Stimulated activated CD4-positive, alpha-beta T cell treated with anti-CD3 and anti-CD28 coated beads, Interleukin-12 subunit alpha, Interleukin-12 subunit beta, amount 100 ng/mL, for 24 hours (primary cell): ENCODE results near the gene MBNL1.

Experiments used
- DNase-seq, 2 experiments: peaks; one replicate each; pipeline ENCODE4 v3.0.0-alpha.2; 2020; ENCODE audit warnings: low read depth in 2 of 2

The MBNL1 gene

DNA sequence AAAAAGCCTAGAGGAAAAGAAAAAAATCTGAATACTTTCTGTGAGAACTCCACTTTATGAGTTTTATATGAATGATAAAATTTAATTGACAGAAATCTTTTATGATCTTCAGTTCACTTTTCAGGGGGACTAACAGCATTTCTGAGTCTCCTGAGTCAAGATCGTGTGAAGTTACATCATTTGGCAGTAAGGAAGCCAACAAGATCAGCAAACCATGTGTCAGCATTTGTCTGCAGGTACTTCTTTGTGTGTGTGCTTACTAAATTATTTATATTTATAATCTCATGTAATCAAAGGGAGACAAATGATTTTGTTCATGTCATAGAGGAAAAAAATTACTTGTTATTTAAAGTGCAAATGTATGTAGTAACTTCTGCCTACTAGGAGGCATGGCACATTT lies 217.6 kb downstream of the MBNL1 start:
- DNase-seq, result no peak

GRCh38 chr3:152488449-152488848 lies 219.7 kb downstream of the MBNL1 start:
- no peak for DNase-seq

DNA sequence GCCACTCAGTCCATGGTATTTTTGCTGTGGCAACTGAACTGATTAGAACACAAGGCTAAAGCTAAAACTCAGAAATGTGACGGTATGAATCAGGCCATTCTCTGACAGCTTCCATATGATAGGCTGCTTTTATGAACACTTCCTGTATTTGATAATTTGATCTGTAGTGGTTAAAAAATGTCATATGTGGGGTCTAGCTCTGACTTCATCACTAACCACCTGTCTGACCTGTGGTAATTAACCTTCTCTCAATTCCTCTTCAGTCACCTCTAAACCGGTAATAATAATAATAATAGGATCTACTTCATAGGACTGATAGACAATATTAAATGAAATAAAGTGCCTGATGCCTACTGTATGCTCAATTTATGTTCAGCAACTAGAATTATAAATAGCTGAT lies 223.2 kb downstream of the MBNL1 start:
- no peak for DNase-seq

DNA sequence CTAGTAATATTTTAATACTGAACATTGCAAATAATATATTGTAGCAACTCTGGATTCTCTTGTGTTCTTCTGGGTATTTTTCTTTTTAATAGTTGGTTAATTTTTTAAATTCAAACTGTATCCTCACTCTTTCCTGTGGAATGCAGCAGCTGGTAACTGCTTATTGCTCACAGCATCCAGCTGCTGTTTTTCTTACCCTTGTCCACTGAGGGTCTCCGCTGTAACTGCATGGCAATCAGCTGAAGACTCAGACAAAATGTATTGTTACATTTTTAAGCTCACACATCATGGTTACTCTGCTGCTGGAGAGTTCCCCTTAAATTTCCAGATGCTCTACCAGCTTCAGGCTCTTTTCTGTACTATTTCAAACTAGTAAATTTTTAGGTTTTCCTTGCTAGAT lies 227.6 kb downstream of the MBNL1 start:
- DNase-seq, result no peak

GRCh38 chr3:152496716-152497115 lies 228.0 kb downstream of the MBNL1 start:
- DNase-seq, result no peak

DNA sequence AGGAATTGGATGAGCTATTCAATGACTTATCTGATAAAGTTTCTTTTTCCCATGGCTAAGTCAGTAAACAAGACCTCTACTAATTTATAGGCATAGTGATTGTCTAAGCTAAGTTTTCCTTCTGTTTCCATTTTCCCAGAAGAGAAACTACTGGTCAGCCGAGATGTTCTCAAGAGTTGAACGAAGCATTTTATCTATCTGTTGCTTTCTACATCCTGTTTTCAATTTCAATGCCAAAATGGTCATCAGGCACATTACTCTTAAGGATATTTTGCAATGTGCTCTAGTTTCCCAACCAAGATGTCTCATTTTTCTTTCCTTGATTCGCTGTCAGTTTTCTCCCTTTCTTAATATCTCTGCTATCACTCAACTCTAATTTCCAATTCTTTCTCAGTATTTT lies 228.7 kb downstream of the MBNL1 start:
- DNase-seq, result no peak

- DNase-seq, result no peak
These were observed 229.2 kb downstream of the MBNL1 start for GRCh38 chr3:152497890-152498289.

- no peak for DNase-seq
These were observed 231.2 kb downstream of the MBNL1 start for GRCh38 chr3:152499791-152500385.

DNA sequence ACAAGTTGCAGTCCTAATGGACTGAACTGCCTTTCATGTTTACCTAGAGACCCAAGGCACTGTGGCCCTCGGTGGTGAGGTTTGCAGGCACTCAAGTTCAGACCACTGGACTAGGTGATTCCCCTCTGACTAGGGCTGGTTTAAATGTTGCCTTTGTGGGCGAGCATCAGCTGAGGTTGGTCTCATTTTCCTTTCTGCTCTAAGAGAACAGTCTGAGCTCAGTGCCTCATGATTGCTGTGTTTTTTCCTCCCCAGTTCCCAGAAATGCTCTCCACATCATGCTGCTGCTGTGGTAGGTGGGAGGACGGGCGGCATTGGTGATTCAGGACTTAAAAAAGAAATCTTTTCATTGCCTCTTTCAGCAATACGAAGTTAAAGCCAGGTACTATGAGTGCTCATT lies 237.2 kb downstream of the MBNL1 start:
- DNase-seq, result peak in 1 of 2 experiments; percentile 12

- DNase-seq, result no peak
These were observed 240.0 kb downstream of the MBNL1 start for GRCh38 chr3:152508705-152509104.

GRCh38 chr3:152511904-152512303 lies 243.2 kb downstream of the MBNL1 start:
- DNase-seq, result no peak

DNA sequence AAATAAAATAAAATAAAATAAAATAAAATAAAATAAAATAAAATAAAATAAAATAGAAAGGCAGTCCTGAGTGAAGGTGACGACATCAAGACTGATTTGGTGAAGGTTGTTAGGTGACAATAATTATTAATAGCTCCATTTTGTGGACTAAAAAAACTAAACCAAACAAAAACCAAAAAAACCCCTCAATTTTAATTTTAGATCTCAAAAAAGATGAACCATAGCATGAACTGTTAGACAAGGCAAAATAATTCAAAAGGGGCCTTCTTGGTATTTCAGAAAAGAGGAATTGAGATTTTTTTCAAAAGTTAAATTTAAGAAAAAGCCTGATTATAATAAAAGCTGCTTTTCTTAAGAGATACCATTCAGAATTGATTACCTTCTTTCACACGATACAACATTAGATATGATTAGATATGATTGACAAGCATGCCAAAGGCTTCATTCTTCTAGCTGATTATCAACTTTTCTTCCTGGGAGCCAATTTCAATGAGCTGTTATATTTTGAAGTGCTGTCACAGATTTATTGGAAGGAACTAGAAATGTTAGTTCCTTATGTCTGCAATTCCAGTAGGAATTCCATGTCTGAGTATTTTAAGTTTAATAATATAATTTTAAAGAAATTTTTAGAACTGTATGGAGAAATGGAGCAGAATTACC lies 244.7 kb downstream of the MBNL1 start:
- DNase-seq, result no peak
